H1 (cell line): ENCODE results near the gene RHBG. TPM values are rescaled to one million over a fixed set of nuclear protein-coding genes. Genes with fewer than 3 reads are reported as not detected.

Experiments used
- CTCF ChIA-PET: fragments of 300-600 bp; sonication (Branson Sonifier 250); formaldehyde crosslinking; loops from one replicate; lab custom pipeline; 2021; ENCODE audit not compliant: partially characterized antibody; lab: Charles Lee
- POLR2A ChIA-PET: fragments of 300-600 bp; sonication (Branson Sonifier 250); formaldehyde crosslinking; loops from one replicate; lab custom pipeline; 2021; ENCODE audit warnings: inconsistent platforms; ENCODE audit not compliant: partially characterized antibody; lab: Charles Lee
- DNase-seq, 2 experiments: peaks; one replicate each; pipeline versions ENCODE4 v3.0.0 to v3.0.0-alpha.2; 2010 to 2022; ENCODE audit warnings: low spot score in 2 of 2, low read depth in 1 of 2, mixed read lengths in 1 of 2
- FAIRE-seq: peaks from 2 replicates; lab custom pipeline; 2011; peaks lifted over from hg19 to GRCh38; lab: Jason Lieb, UNC
- H2AFZ ChIP-seq: 2 replicates; pipeline ENCODE4 v1.8.1; 2012; ENCODE audit warnings: low read length, inconsistent platforms
- H2AK5ac ChIP-seq: 2 replicates; pipeline ENCODE4 v1.6.1; 2013; ENCODE audit warnings: low read depth, low read length
- H2BK120ac ChIP-seq: replicated peaks from 2 replicates; pipeline ENCODE3; 2013; ENCODE audit warnings: low read depth, low read length, inconsistent platforms
- H2BK12ac ChIP-seq: 2 replicates; pipeline ENCODE4 v1.6.1; 2013; ENCODE audit warnings: low read depth, low read length
- H2BK15ac ChIP-seq: 2 replicates; pipeline ENCODE4 v1.6.1; 2013; ENCODE audit warnings: low read length
- H2BK20ac ChIP-seq: 2 replicates; pipeline ENCODE4 v1.6.1; 2013; ENCODE audit warnings: low read length
- H2BK5ac ChIP-seq: 2 replicates; pipeline ENCODE4 v1.6.1; 2013; ENCODE audit warnings: low read depth, low read length
- H3K14ac ChIP-seq: 2 replicates; pipeline ENCODE4 v1.6.1; 2013; ENCODE audit warnings: inconsistent platforms; ENCODE audit not compliant: insufficient read length
- H3K18ac ChIP-seq: 2 replicates; pipeline ENCODE4 v1.6.1; 2013; ENCODE audit warnings: low read length; ENCODE audit errors: extremely low read depth
- H3K23ac ChIP-seq: 2 replicates; pipeline ENCODE4 v1.6.1; 2013; ENCODE audit warnings: inconsistent platforms; ENCODE audit not compliant: insufficient read length
- H3K23me2 ChIP-seq: 2 replicates; pipeline ENCODE4 v1.6.1; 2013; ENCODE audit warnings: low read depth, low read length
- H3K27ac ChIP-seq: 2 replicates; pipeline ENCODE4 v1.6.1; 2011; ENCODE audit warnings: low read depth, low read length, inconsistent platforms
- H3K27me3 ChIP-seq, 4 experiments: replicated peaks in 1 of 4; 1 replicate in 1 of 4; 2 replicates in 3 of 4; pipeline versions ENCODE4 v1.6.1 to v1.8.1; 2011 to 2013; ENCODE audit warnings: low read length in 3 of 4, mild to moderate bottlenecking in 3 of 4, inconsistent platforms in 2 of 4, mixed read lengths in 2 of 4, moderate library complexity in 1 of 4; ENCODE audit not compliant: control insufficient read depth in 3 of 4, insufficient read depth in 3 of 4; ENCODE audit errors: extremely low read depth in 1 of 4
- H3K36me3 ChIP-seq, 4 experiments: 2 replicates each; pipeline versions ENCODE4 v1.6.1 to v1.8.1; 2011 to 2013; ENCODE audit warnings: mild to moderate bottlenecking in 4 of 4, low read length in 3 of 4, moderate library complexity in 2 of 4, control low read depth in 1 of 4, inconsistent platforms in 1 of 4; ENCODE audit not compliant: insufficient read depth in 4 of 4, control insufficient read depth in 2 of 4
- H3K4ac ChIP-seq: replicated peaks from 2 replicates; pipeline ENCODE3; 2013; ENCODE audit warnings: low read length, low read depth, mixed read lengths, inconsistent platforms; ENCODE audit not compliant: insufficient read length
- H3K4me1 ChIP-seq, 4 experiments: replicated peaks in 1 of 4; 1 replicate in 1 of 4; 2 replicates in 3 of 4; pipeline versions ENCODE4 v1.6.1 to v1.8.1; 2011 to 2013; ENCODE audit warnings: low read length in 3 of 4, inconsistent platforms in 2 of 4, mixed read lengths in 1 of 4; ENCODE audit not compliant: insufficient read depth in 4 of 4, control insufficient read depth in 3 of 4
- H3K4me2 ChIP-seq, 2 experiments: 2 replicates each; pipeline versions ENCODE4 v1.6.1 to v1.8.1; 2011 to 2013; ENCODE audit warnings: low read depth in 2 of 2, low read length in 2 of 2, control low read depth in 1 of 2, inconsistent platforms in 1 of 2, mild to moderate bottlenecking in 1 of 2; ENCODE audit not compliant: insufficient read depth in 1 of 2
- H3K4me3 ChIP-seq, 4 experiments: fragments of 200-600, 300-600 bp in 1 of 4; sonication (generic), shearing (Covaris generic), sonication (Bioruptor Twin) in 1 of 4; 2 replicates each; pipeline versions ENCODE4 v1.5.1 to v1.8.1; 2011 to 2016; ENCODE audit warnings: low read length in 4 of 4, low read depth in 3 of 4, control low read depth in 2 of 4, inconsistent platforms in 2 of 4, mild to moderate bottlenecking in 2 of 4, mixed read lengths in 1 of 4, moderate library complexity in 1 of 4; ENCODE audit not compliant: insufficient read depth in 2 of 4; ENCODE audit errors: extremely low read depth in 1 of 4
- H3K56ac ChIP-seq: replicated peaks from 2 replicates; pipeline ENCODE3; 2013; ENCODE audit warnings: low read depth, mild to moderate bottlenecking, mixed read lengths, low read length, inconsistent platforms; ENCODE audit not compliant: insufficient read length
- H3K79me1 ChIP-seq: 2 replicates; pipeline ENCODE4 v1.6.1; 2013; ENCODE audit warnings: low read depth, low read length, control low read depth
- H3K79me2 ChIP-seq, 2 experiments: 2 replicates each; pipeline versions ENCODE4 v1.6.1 to v1.8.1; 2012 to 2013; ENCODE audit warnings: low read length in 2 of 2, mild to moderate bottlenecking in 2 of 2, inconsistent platforms in 1 of 2; ENCODE audit not compliant: insufficient read depth in 2 of 2, control insufficient read depth in 1 of 2
- H3K9ac ChIP-seq, 4 experiments: replicated peaks in 1 of 4; 1 replicate in 1 of 4; 2 replicates in 3 of 4; pipeline versions ENCODE4 v1.6.1 to v1.8.1; 2011 to 2013; ENCODE audit warnings: low read depth in 3 of 4, low read length in 3 of 4, control low read depth in 2 of 4, mild to moderate bottlenecking in 2 of 4, moderate library complexity in 2 of 4, inconsistent platforms in 1 of 4; ENCODE audit errors: extremely low read depth in 1 of 4
- H3K9me3 ChIP-seq, 2 experiments: 2 replicates each; pipeline versions ENCODE4 v1.6.1 to v1.8.1; 2012 to 2013; ENCODE audit warnings: mild to moderate bottlenecking in 2 of 2, moderate library complexity in 2 of 2, control low read depth in 1 of 2, inconsistent platforms in 1 of 2, low read depth in 1 of 2, low read length in 1 of 2, mixed read lengths in 1 of 2; ENCODE audit not compliant: insufficient read depth in 2 of 2
- H4K20me1 ChIP-seq, 2 experiments: replicated peaks in 1 of 2; 2 replicates each; pipeline versions ENCODE3 to v1.8.1; 2011 to 2013; ENCODE audit warnings: inconsistent platforms in 2 of 2, low read length in 2 of 2, mild to moderate bottlenecking in 1 of 2; ENCODE audit not compliant: insufficient read depth in 2 of 2, control insufficient read depth in 1 of 2
- H4K5ac ChIP-seq: 2 replicates; pipeline ENCODE4 v1.6.1; 2013; ENCODE audit warnings: low read length, low read depth, mixed read lengths, inconsistent platforms; ENCODE audit not compliant: insufficient read length
- H4K8ac ChIP-seq: 2 replicates; pipeline ENCODE4 v1.8.0; 2013; ENCODE audit warnings: mild to moderate bottlenecking, moderate library complexity, low read length, inconsistent platforms; ENCODE audit not compliant: insufficient read depth; ENCODE audit errors: extremely low read depth
- H4K91ac ChIP-seq: replicated peaks from 2 replicates; pipeline ENCODE3; 2013; ENCODE audit warnings: low read length, mixed read lengths, inconsistent platforms; ENCODE audit not compliant: insufficient read length
- EGR1 ChIP-seq: IDR thresholded peaks from 2 replicates; pipeline ENCODE4 v1.6.1; 2011; ENCODE audit warnings: low read depth, low read length, borderline replicate concordance
- EZH2 ChIP-seq: fragments of 200-600 bp; sonication (generic); IDR thresholded peaks from 2 replicates; pipeline ENCODE4 v1.7.1; 2012; ENCODE audit warnings: low read depth, mild to moderate bottlenecking, moderate library complexity, low read length, inconsistent platforms; ENCODE audit not compliant: severe bottlenecking
- GTF2F1 ChIP-seq: IDR thresholded peaks from 2 replicates; pipeline ENCODE4 v1.6.1; 2012; ENCODE audit warnings: low read depth, low read length, improper control_type of control experiment, borderline replicate concordance
- KDM5A ChIP-seq: fragments of 200-600 bp; IDR thresholded peaks from 2 replicates; pipeline ENCODE4 v1.7.1; 2012; ENCODE audit warnings: mild to moderate bottlenecking, low read length, inconsistent platforms, mixed read lengths
- SIN3A ChIP-seq, 2 experiments: IDR thresholded peaks in 1 of 2; conservative IDR thresholded peaks in 1 of 2; 2 replicates each; pipeline ENCODE4 v1.6.1; 2011 to 2012; ENCODE audit warnings: low read length in 2 of 2, improper control_type of control experiment in 1 of 2, low read depth in 1 of 2, mild to moderate bottlenecking in 1 of 2
- SUZ12 ChIP-seq: fragments of 200-600 bp; sonication (generic); IDR thresholded peaks from 2 replicates; pipeline ENCODE4 v1.6.1; 2012; ENCODE audit warnings: mild to moderate bottlenecking, inconsistent platforms, low read length, moderate library complexity, mixed read lengths
- TAF1 ChIP-seq: IDR thresholded peaks from 2 replicates; pipeline ENCODE4 v1.6.1; 2011; ENCODE audit warnings: mild to moderate bottlenecking, low read depth, low read length
- WGBS, 2 experiments: shearing (Covaris generic) in 1 of 2; methylation state at CpG; one replicate each; pipeline versions ENCODE4 v1.1.6 to v1.1.7; 2013 to 2015; ENCODE audit warnings: low lambda C conversion rate in 2 of 2, mixed read lengths in 2 of 2, inconsistent platforms in 1 of 2, low coverage in 1 of 2, missing lambda C conversion rate in 1 of 2; ENCODE audit not compliant: insufficient replicate concordance in 2 of 2, insufficient coverage in 1 of 2, insufficient read length in 1 of 2; ENCODE audit errors: extremely low coverage in 1 of 2, missing lambda C conversion rate in 1 of 2; 5-methylcytosine and 5-hydroxymethylcytosine counted together
- polyA plus RNA-seq, 7 experiments: library from polyadenylated mRNA; depleted of rRNA in 3 of 7; stranded (reverse) in 5 of 7; unstranded in 2 of 7; fragments of >200 nt in 5 of 7; fragments of 200-250 nt in 2 of 7; gene quantifications; 1 replicate in 5 of 7; 2 replicates in 1 of 7; 4 replicates in 1 of 7; pipeline versions ENCODE4 v1.2.1 to v1.2.3, GENCODE V29; 2011 to 2013; ENCODE audit warnings: missing spikeins in 2 of 7, mixed read lengths in 2 of 7
- total RNA-seq: library from RNA; stranded (reverse); fragmentation: NEBNext Ultra II Directional; extraction: Animal tissue kit (Norgen Biotek cat#: 25700); gene quantifications from 2 replicates; pipeline ENCODE4 v1.2.1, GENCODE V29; 2021

The RHBG gene
- total and polyA plus RNA-seq, 2 of the 8 experiments (the other 6 are each of a cell fraction or from before 2014, with no cell fraction given) = 2.6 to 2.7 TPM

DNA sequence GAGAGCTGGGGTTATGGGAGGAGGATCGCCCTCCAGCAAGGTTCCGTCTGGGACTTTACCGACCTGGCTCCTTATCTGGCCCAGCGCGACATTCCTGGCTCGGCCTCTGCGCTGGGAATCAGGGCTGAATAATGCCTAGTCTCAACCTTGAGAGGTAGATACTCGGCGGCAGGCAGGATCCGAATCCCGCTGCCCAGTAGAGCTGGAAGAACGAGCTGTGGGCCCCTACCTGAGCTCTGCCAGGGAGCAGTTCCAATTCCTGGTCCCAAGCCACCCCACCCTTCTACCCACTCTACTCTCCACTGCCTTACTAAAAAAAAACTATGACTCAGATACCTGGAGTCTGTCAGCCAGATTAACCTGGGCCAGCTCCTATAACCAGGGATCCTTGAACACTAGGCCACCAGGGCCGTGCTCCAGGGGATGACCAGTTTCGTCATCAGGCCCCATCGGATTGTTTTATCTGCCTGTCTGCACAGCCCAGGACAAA lies 53.6 kb downstream of the RHBG start:
- CTCF ChIA-PET = interaction anchor here (0.8 to 14.9 kb wide), 11 partner anchors 11 to 266 kb away, joined by 3 to 124 read pairs (median 6); no protein-coding TSS in a partner anchor
- FAIRE-seq = no peak

More for the DNA sequence above, 53.6 kb downstream of the RHBG start:
- H4K8ac ChIP-seq = no peak overlapping the region
- no peak overlapping the region for H3K23ac ChIP-seq
- H2BK12ac ChIP-seq = peak overlapping the region; percentile 3
- H4K20me1 ChIP-seq = peaks cover 0 to 4% of the 10 kb centered on the region in 2 experiments
- H3K9ac ChIP-seq = peak overlapping the region in 2 of 4 experiments; percentile 22 to 26; a peak in 2 of 7 replicates
- H3K4me1 ChIP-seq = peaks cover 10 to 26% (median 16%) of the 10 kb centered on the region in 4 experiments
- no peak overlapping the region for H2BK120ac ChIP-seq
- H3K14ac ChIP-seq = no peak overlapping the region
- 23% methylated on average over 12 of the region's 15 CpGs; no CpG with 5 or more reads in 1 of the 2 experiments for WGBS, 2 experiments
- H3K4me3 ChIP-seq = peak overlapping the region; percentile 35 to 61 (median 40); a peak in 6 of 8 replicates
- no peak overlapping the region for H4K5ac ChIP-seq
- H3K56ac ChIP-seq = no peak overlapping the region
- H2AFZ ChIP-seq = peak overlapping the region; percentile 83
- no peak overlapping the region for H2AK5ac ChIP-seq
- H4K91ac ChIP-seq = no peak overlapping the region
- peaks cover 46 to 86% (median 77%) of the 10 kb centered on the region in 4 experiments for H3K27me3 ChIP-seq
- POLR2A ChIA-PET = interaction anchor here (0.6 to 5.2 kb wide), 9 partner anchors 7 to 83 kb away, joined by 3 to 74 read pairs (median 10); partner anchors contain the start of gene MEF2D
- no peak overlapping the region; the same call in 1 of the 2 replicates for H2BK20ac ChIP-seq
- no peak overlapping the region for H3K4ac ChIP-seq
- no peak for DNase-seq
- no peak overlapping the region; the same call in 1 of the 2 replicates for H3K18ac ChIP-seq
- no peaks in the 10 kb centered on the region for H3K9me3 ChIP-seq
- H3K79me2 ChIP-seq = no peaks in the 10 kb centered on the region
- TF ChIP-seq EZH2 (peak; percentile 60), KDM5A (no peak), SUZ12 (peak; percentile 72), TAF1 (0 out of 2 replicates have a peak, but pooled peaks have one; percentile 25), EGR1 (no peak), GTF2F1 (no peak), SIN3A (conservative IDR thresholded peaks at IDR 0.05 in 1 of 2, IDR thresholded peaks at IDR 0.05 in 1 of 2; ENCODE audit: low read depth in 1 of 2, low read length in 2 of 2) (no peak)
- TF ChIP-seq, all 59 proteins: peak for 3
- H3K4me2 ChIP-seq = peak overlapping the region; percentile 78 to 96
- peaks cover 13% of the 10 kb centered on the region for H3K23me2 ChIP-seq
- no peak overlapping the region; the same call in 1 of the 2 replicates for H3K27ac ChIP-seq
- no peaks in the 10 kb centered on the region for H3K36me3 ChIP-seq
- H3K79me1 ChIP-seq = no peaks in the 10 kb centered on the region
- no peak overlapping the region for H2BK15ac ChIP-seq
- H2BK5ac ChIP-seq = 0 out of 2 replicates have a peak overlapping the region, but pooled peaks have one; percentile 3
